OCI-LY7 (cell line): Measurements from ENCODE around the gene CFAP100. TPM values are rescaled to one million over a fixed set of nuclear protein-coding genes. Genes with fewer than 3 reads are reported as not detected.
A peak's percentile ranks its signal among the peaks of the same experiment; 100 is the strongest.

Experiments
- BruUV-seq: library from RNA; stranded (reverse); fragments of 400-500 nt; replicated peaks from 2 replicates; lab custom pipeline; 2021; lab: Mats Ljungman, UMichigan
- CTCF ChIA-PET: fragments of 300-600 bp; sonication (Branson Sonifier 250); formaldehyde crosslinking; loops from one replicate; lab custom pipeline; 2022; ENCODE audit warnings: antibody characterized with exemption; ENCODE audit not compliant: unreplicated experiment; lab: Charles Lee
- POLR2A ChIA-PET: fragments of 300-600 bp; sonication (Branson Sonifier 250); formaldehyde crosslinking; loops from one replicate; lab custom pipeline; 2022; ENCODE audit warnings: antibody characterized with exemption; lab: Charles Lee
- DNase-seq: peaks from one replicate; pipeline ENCODE4 v3.0.0-alpha.2; 2015; ENCODE audit warnings: low spot score
- H2AFZ ChIP-seq: fragments of 200-600 bp; sonication (generic), shearing (Covaris generic); 2 replicates; pipeline ENCODE4 v1.6.1; 2014; ENCODE audit warnings: mild to moderate bottlenecking, antibody characterized with exemption, low read length, moderate library complexity
- H3K27ac ChIP-seq: fragments of 200-600 bp; sonication (generic); 2 replicates; pipeline ENCODE4 v1.5.1; 2014; ENCODE audit warnings: mixed run types, low read depth, mild to moderate bottlenecking, moderate library complexity, low read length, inconsistent platforms; ENCODE audit not compliant: poor library complexity, severe bottlenecking
- H3K36me3 ChIP-seq: fragments of 200-600 bp; sonication (generic); 2 replicates; pipeline ENCODE4 v1.6.1; 2014; ENCODE audit warnings: mild to moderate bottlenecking, antibody characterized with exemption, low read length, moderate library complexity, mixed read lengths; ENCODE audit not compliant: insufficient read depth
- H3K4me1 ChIP-seq: fragments of 200-600 bp; sonication (generic); 2 replicates; pipeline ENCODE4 v1.5.1; 2014; ENCODE audit warnings: mild to moderate bottlenecking, low read length; ENCODE audit not compliant: insufficient read depth, poor library complexity, severe bottlenecking
- H3K4me2 ChIP-seq: fragments of 200-600 bp; sonication (generic); 2 replicates; pipeline ENCODE4 v1.6.1; 2014; ENCODE audit warnings: mild to moderate bottlenecking, low read length
- H3K4me3 ChIP-seq: fragments of 200-600 bp; sonication (generic); 2 replicates; pipeline ENCODE4 v1.5.1; 2014; ENCODE audit warnings: mild to moderate bottlenecking, low read depth, low read length; ENCODE audit not compliant: poor library complexity, severe bottlenecking
- H3K79me2 ChIP-seq: fragments of 200-600 bp; sonication (generic); 2 replicates; pipeline ENCODE4 v1.6.1; 2016; ENCODE audit warnings: low read depth, mild to moderate bottlenecking, low read length, moderate library complexity, mixed read lengths; ENCODE audit not compliant: insufficient read depth
- H3K9me2 ChIP-seq: fragments of 200-600 bp; sonication (generic); 2 replicates; pipeline ENCODE4 v1.6.1; 2016; ENCODE audit warnings: mild to moderate bottlenecking, low read length, mixed read lengths; ENCODE audit not compliant: insufficient read depth
- H3K9me3 ChIP-seq: fragments of 200-600 bp; sonication (generic); 2 replicates; pipeline ENCODE4 v1.6.1; 2014; ENCODE audit warnings: mild to moderate bottlenecking, mixed run types, low read length, mixed read lengths
- H4K20me1 ChIP-seq: fragments of 200-600 bp; sonication (generic); 2 replicates; pipeline ENCODE4 v1.6.1; 2014; ENCODE audit warnings: mild to moderate bottlenecking, antibody characterized with exemption, low read length, moderate library complexity, mixed read lengths; ENCODE audit not compliant: insufficient read depth
- CTCF ChIP-seq: fragments of 200-600 bp; sonication (generic); conservative IDR thresholded peaks from 2 replicates; pipeline ENCODE4 v1.5.1; 2014; ENCODE audit warnings: mild to moderate bottlenecking, antibody characterized with exemption, low read length, moderate library complexity, mixed read lengths
- EZH2phosphoT487 ChIP-seq: fragments of 200-600 bp; sonication (generic); IDR thresholded peaks from 2 replicates; pipeline ENCODE4 v1.6.1; 2018; ENCODE audit warnings: low read depth, borderline replicate concordance, mild to moderate bottlenecking, mixed run types, antibody characterized with exemption, low read length, moderate library complexity, mixed read lengths
- intact Hi-C: fragments of 100-400 bp; cut with micrococcal nuclease; formaldehyde crosslinking; loops from one replicate; pipeline ENCODE4 v1.10.0; 2022; ENCODE audit not compliant: unreplicated experiment
- total RNA-seq, 2 experiments: library from RNA; depleted of rRNA in 1 of 2; stranded (reverse); fragments of >200 nt in 1 of 2; shearing (Covaris generic) in 1 of 2; gene quantifications; 2 replicates each; pipeline ENCODE4 v1.2.3, GENCODE V29; 2014 to 2022

Gene CFAP100
- total RNA-seq, 2 experiments from 2014 or later, result not detected

- BruUV-seq, result no TSS peak
Observed at GRCh38 chr3:126357295-126358037, 37.2 kb upstream of the CFAP100 start, which contains the start of gene KLF15. TSS of gene KLF15 (minus strand) at chr3:126357408. CDS start at chr3:126352922, 4,486 bp downstream.

GRCh38 chr3:126358038-126358815 is 36.5 kb upstream of the CFAP100 start:
- no TSS peak for BruUV-seq
- peak overlapping the region; percentile 84 for H3K4me2 ChIP-seq
- TF ChIP-seq CTCF (no peak), EZH2phosphoT487 (no peak)
- DNase-seq, result no peak
- peak overlapping the region; percentile 67 for H3K4me3 ChIP-seq
- H3K79me2 ChIP-seq, result no peaks in the 10 kb centered on the region
- H3K36me3 ChIP-seq, result no peaks in the 10 kb centered on the region
- no peaks in the 10 kb centered on the region for H3K9me3 ChIP-seq
- H3K4me1 ChIP-seq, result peaks cover 57% of the 10 kb centered on the region
- H2AFZ ChIP-seq, result peak overlapping the region; percentile 73; the same call in 1 of the 2 replicates
- no peak overlapping the region for H3K27ac ChIP-seq
- intact Hi-C loops, result loop anchor here (5.0 to 10.0 kb wide), 3 partner anchors 119 to 763 kb away; partner anchors contain the start of genes OSBPL11 and ZXDC
- CTCF ChIA-PET, result interaction anchor here (0.8 to 1.0 kb wide), 2 partner anchors 32 to 112 kb away, joined by 3 to 4 read pairs; no protein-coding TSS in a partner anchor
- no peaks in the 10 kb centered on the region for H3K9me2 ChIP-seq
- H4K20me1 ChIP-seq, result no peaks in the 10 kb centered on the region
- POLR2A ChIA-PET, result interaction anchor here (0.5 to 0.7 kb wide), 3 partner anchors 81 to 283 kb away, joined by 3 to 9 read pairs (median 3); no protein-coding TSS in a partner anchor

More at GRCh38 chr3:126357295-126358037, 37.2 kb upstream of the CFAP100 start, which contains the start of gene KLF15:
- ChIA-PET POLR2A (interaction anchor here (0.5 to 0.7 kb wide), 2 partner anchors 162 to 282 kb away, joined by 3 to 9 read pairs; no protein-coding TSS in a partner anchor), CTCF (interaction anchor here (0.8 kb wide), 1 partner anchor 33 kb away, joined by 3 read pairs; no protein-coding TSS in a partner anchor)
- Histone ChIP-seq H3K27ac (peak within 1 kb of the TSS; percentile 67), H3K4me3 (peak within 1 kb of the TSS; percentile 67), H3K9me2 (no peaks in the 10 kb centered on the region), H3K4me2 (peak within 1 kb of the TSS; percentile 86), H3K79me2 (no peaks in the 10 kb centered on the region), H3K9me3 (no peaks in the 10 kb centered on the region), H3K4me1 (peaks cover 49% of the 10 kb centered on the region), H2AFZ (peak within 1 kb of the TSS; percentile 73), H4K20me1 (no peaks in the 10 kb centered on the region), H3K36me3 (no peaks in the 10 kb centered on the region)
- TF ChIP-seq EZH2phosphoT487 (no peak), CTCF (no peak)
- intact Hi-C loops, result loop anchor here (5.0 to 10.0 kb wide), 3 partner anchors 120 to 763 kb away; partner anchors contain the start of genes OSBPL11 and ZXDC
- peak; percentile 91 for DNase-seq
